Smooth muscle cell (in vitro differentiated cells): ENCODE measurements around the gene DYNLRB1. TPM values are rescaled to one million over a fixed set of nuclear protein-coding genes. Genes with fewer than 3 reads are reported as not detected.

Experiments
- DNase-seq: peaks from one replicate; lab custom pipeline; 2025; ENCODE audit not compliant: unreplicated experiment; lab: John Stamatoyannopoulos, UW
- H2AFZ ChIP-seq: fragments of 200-600 bp; sonication (generic); 2 replicates; pipeline ENCODE4 v1.6.0; 2016; ENCODE audit warnings: antibody characterized with exemption, low read depth, mild to moderate bottlenecking
- H3F3A ChIP-seq: fragments of 200-600 bp; sonication (generic); 2 replicates; pipeline ENCODE4 v1.6.0; 2017; ENCODE audit warnings: antibody characterized with exemption, low read depth
- H3K27ac ChIP-seq: fragments of 200-600 bp; sonication (generic); 2 replicates; pipeline ENCODE4 v1.5.1; 2016; ENCODE audit warnings: low read depth, mild to moderate bottlenecking
- H3K27me3 ChIP-seq: fragments of 200-600 bp; sonication (generic); 2 replicates; pipeline ENCODE4 v1.6.1; 2016; ENCODE audit warnings: low read depth, mild to moderate bottlenecking
- H3K36me3 ChIP-seq: fragments of 200-600 bp; sonication (generic); 2 replicates; pipeline ENCODE4 v1.5.1; 2016; ENCODE audit warnings: low read depth
- H3K4me1 ChIP-seq: fragments of 200-600 bp; sonication (generic); 2 replicates; pipeline ENCODE4 v1.5.1; 2016; ENCODE audit warnings: low read depth
- H3K4me2 ChIP-seq: fragments of 200-600 bp; sonication (generic); 2 replicates; pipeline ENCODE4 v1.6.0; 2016; ENCODE audit warnings: mild to moderate bottlenecking
- H3K4me3 ChIP-seq: fragments of 200-600 bp; sonication (generic); 2 replicates; pipeline ENCODE4 v1.5.1; 2016; ENCODE audit warnings: mild to moderate bottlenecking
- H3K79me2 ChIP-seq: fragments of 200-600 bp; sonication (generic); 2 replicates; pipeline ENCODE4 v1.6.0; 2016; ENCODE audit warnings: low read depth, mild to moderate bottlenecking
- H3K9ac ChIP-seq: fragments of 200-600 bp; sonication (generic); 2 replicates; pipeline ENCODE4 v1.6.0; 2016; ENCODE audit warnings: low read depth
- H3K9me3 ChIP-seq: fragments of 200-600 bp; sonication (generic); replicated peaks from 2 replicates; pipeline ENCODE4 v1.5.1; 2016; ENCODE audit warnings: low read depth
- H4K20me1 ChIP-seq: fragments of 200-600 bp; sonication (generic); 2 replicates; pipeline ENCODE4 v1.6.0; 2016; ENCODE audit warnings: low read depth
- CTCF ChIP-seq: fragments of 200-600 bp; sonication (generic); IDR thresholded peaks from 2 replicates; pipeline ENCODE4 v1.5.1; 2017; ENCODE audit warnings: borderline replicate concordance, mild to moderate bottlenecking, antibody characterized with exemption; ENCODE audit not compliant: insufficient read depth, poor library complexity, severe bottlenecking
- WGBS: methylation state at CpG from one replicate; pipeline ENCODE4 v1.1.7; 2016; ENCODE audit warnings: low lambda C conversion rate; 5-methylcytosine and 5-hydroxymethylcytosine counted together
- polyA plus RNA-seq: library from polyadenylated mRNA; unstranded; fragments of >200 nt; fragmentation: Nextera tagmentation; extraction: Ambion mirVana; gene quantifications from 2 replicates; pipeline ENCODE4 v1.2.1, GENCODE V29; 2016
- total RNA-seq: library from RNA; depleted of rRNA; stranded (reverse); fragments of >200 nt; gene quantifications from 2 replicates; pipeline ENCODE4 v1.2.3, GENCODE V29; 2014

Gene DYNLRB1
- total and polyA plus RNA-seq, 2 experiments from 2014 or later, result 202 to 224 TPM

GRCh38 chr20:34500823-34501222 is 15.4 kb upstream of the DYNLRB1 start:
- H4K20me1 ChIP-seq, result peaks cover 51% of the 10 kb centered on the region
- H3K4me2 ChIP-seq, result no peak overlapping the region
- H3K36me3 ChIP-seq, result peaks cover 44% of the 10 kb centered on the region
- H3K79me2 ChIP-seq, result peaks cover 51% of the 10 kb centered on the region
- DNase-seq, result no peak
- peaks cover 3% of the 10 kb centered on the region for H3F3A ChIP-seq
- no peak overlapping the region for H2AFZ ChIP-seq
- no peak for TF ChIP-seq CTCF
- no peak overlapping the region for H3K4me3 ChIP-seq
- H3K27me3 ChIP-seq, result no peaks in the 10 kb centered on the region
- H3K4me1 ChIP-seq, result no peaks in the 10 kb centered on the region
- no peak overlapping the region for H3K27ac ChIP-seq
- 100% methylated on average over 1 of the region's 1 CpG for WGBS
- no peaks in the 10 kb centered on the region for H3K9me3 ChIP-seq
- no peak overlapping the region for H3K9ac ChIP-seq

GRCh38 chr20:34506480-34506879 is 9.7 kb upstream of the DYNLRB1 start:
- H3K4me2 ChIP-seq, result no peak overlapping the region
- H3K9ac ChIP-seq, result no peak overlapping the region
- no peak for TF ChIP-seq CTCF
- H3K4me3 ChIP-seq, result no peak overlapping the region
- no peaks in the 10 kb centered on the region for H3K4me1 ChIP-seq
- H3K9me3 ChIP-seq, result no peaks in the 10 kb centered on the region
- H4K20me1 ChIP-seq, result peaks cover 35% of the 10 kb centered on the region
- DNase-seq, result no peak
- no peaks in the 10 kb centered on the region for H3K27me3 ChIP-seq
- peaks cover 19% of the 10 kb centered on the region for H3K36me3 ChIP-seq
- H3F3A ChIP-seq, result peaks cover 13% of the 10 kb centered on the region
- H2AFZ ChIP-seq, result no peak overlapping the region
- WGBS, result 94% methylated on average over 3 of the region's 3 CpGs
- H3K79me2 ChIP-seq, result peaks cover 13% of the 10 kb centered on the region
- no peak overlapping the region for H3K27ac ChIP-seq

- Histone ChIP-seq H2AFZ (no peak overlapping the region), H3K27ac (no peak overlapping the region), H3K4me2 (no peak overlapping the region), H4K20me1 (peaks cover 24% of the 10 kb centered on the region), H3K9me3 (no peaks in the 10 kb centered on the region), H3K36me3 (peaks cover 19% of the 10 kb centered on the region), H3F3A (peaks cover 13% of the 10 kb centered on the region), H3K27me3 (no peaks in the 10 kb centered on the region), H3K9ac (no peak overlapping the region), H3K79me2 (peaks cover 8% of the 10 kb centered on the region), H3K4me3 (no peak overlapping the region), H3K4me1 (no peaks in the 10 kb centered on the region)
- 96% methylated on average over 4 of the region's 4 CpGs for WGBS
- DNase-seq, result no peak
- TF ChIP-seq CTCF, result no peak
Observed at GRCh38 chr20:34507702-34508413, 8.4 kb upstream of the DYNLRB1 start.

GRCh38 chr20:34510575-34510974 is 5.6 kb upstream of the DYNLRB1 start:
- Histone ChIP-seq H3K4me1 (peaks cover 10% of the 10 kb centered on the region), H3K36me3 (peaks cover 13% of the 10 kb centered on the region), H4K20me1 (peaks cover 20% of the 10 kb centered on the region), H2AFZ (no peak overlapping the region), H3K27ac (no peak overlapping the region), H3F3A (peaks cover 24% of the 10 kb centered on the region), H3K9ac (no peak overlapping the region), H3K79me2 (peaks cover 8% of the 10 kb centered on the region), H3K9me3 (no peaks in the 10 kb centered on the region), H3K4me3 (no peak overlapping the region), H3K4me2 (no peak overlapping the region), H3K27me3 (no peaks in the 10 kb centered on the region)
- no peak for DNase-seq
- WGBS, result 96% methylated on average over 1 of the region's 1 CpG
- TF ChIP-seq CTCF, result no peak
